ENCODE data around the gene TIAM1. TPM values are rescaled to one million over a fixed set of nuclear protein-coding genes. Genes with fewer than 3 reads are reported as not detected.

TIAM1 gene
- total RNA-seq, 1 experiment from 2014 or later: 22.5 TPM

DNA sequence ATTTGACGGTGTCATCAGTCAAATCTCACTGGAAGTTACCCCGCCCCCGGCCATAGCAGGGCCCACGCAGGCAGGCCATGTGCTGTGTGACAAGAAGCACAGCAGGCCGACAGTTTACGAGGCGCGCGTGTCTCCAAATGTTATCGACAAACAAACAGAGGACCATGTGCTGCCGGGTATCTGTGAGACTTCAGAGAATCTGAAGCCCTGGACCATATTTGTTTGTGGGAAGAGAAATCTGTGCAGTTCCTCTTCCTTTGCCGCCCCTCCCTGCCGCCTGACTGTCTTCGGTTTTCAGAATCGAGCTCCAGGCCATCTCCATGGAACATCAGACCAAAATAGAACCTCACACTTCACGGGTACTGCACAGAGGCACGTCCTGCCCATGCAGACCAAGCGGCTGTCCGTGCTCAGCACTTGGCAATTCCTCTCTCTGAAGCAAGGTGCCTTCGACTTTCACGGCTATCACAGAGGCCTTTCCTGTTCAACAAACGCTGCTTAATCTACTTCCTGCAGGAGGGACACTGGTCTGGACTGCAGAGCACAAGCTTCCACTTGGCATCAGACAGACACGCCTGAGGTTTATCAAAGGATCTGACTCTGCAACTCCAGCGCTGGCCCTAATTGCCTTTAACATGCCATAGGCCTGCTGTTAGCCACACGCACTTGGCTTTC lies 170.0 kb downstream of the TIAM1 start:
- Histone ChIP-seq H3K27me3 (ENCODE audit: insufficient read depth, low read depth) (no peaks in the 10 kb centered on the region), H3K4me1 (replicated peaks; ENCODE audit: insufficient read depth) (no peaks in the 10 kb centered on the region), H3K27ac (no peak overlapping the region), H3K4me2 (no peak overlapping the region), H3F3A (ENCODE audit: insufficient read depth, low read depth) (no peaks in the 10 kb centered on the region), H2AFZ (no peak overlapping the region), H3K9me3 (ENCODE audit: insufficient read depth, low read depth) (no peaks in the 10 kb centered on the region), H3K79me2 (ENCODE audit: low read depth) (no peaks in the 10 kb centered on the region), H4K20me1 (ENCODE audit: insufficient read depth) (no peaks in the 10 kb centered on the region; the same call in 1 of the 2 replicates), H3K4me3 (no peak overlapping the region), H3K9me2 (ENCODE audit: insufficient read depth) (no peaks in the 10 kb centered on the region), H3K36me3 (ENCODE audit: low read depth) (no peaks in the 10 kb centered on the region)
- POLR2A ChIA-PET (ENCODE audit: unreplicated experiment): no interaction called here
- intact Hi-C loops (cut with micrococcal nuclease; ENCODE audit: unreplicated experiment): no loop called here
- TF ChIP-seq EZH2 (IDR thresholded peaks at IDR 0.05; ENCODE audit: low read depth): no peak
- TF ChIP-seq, protein P1, sequence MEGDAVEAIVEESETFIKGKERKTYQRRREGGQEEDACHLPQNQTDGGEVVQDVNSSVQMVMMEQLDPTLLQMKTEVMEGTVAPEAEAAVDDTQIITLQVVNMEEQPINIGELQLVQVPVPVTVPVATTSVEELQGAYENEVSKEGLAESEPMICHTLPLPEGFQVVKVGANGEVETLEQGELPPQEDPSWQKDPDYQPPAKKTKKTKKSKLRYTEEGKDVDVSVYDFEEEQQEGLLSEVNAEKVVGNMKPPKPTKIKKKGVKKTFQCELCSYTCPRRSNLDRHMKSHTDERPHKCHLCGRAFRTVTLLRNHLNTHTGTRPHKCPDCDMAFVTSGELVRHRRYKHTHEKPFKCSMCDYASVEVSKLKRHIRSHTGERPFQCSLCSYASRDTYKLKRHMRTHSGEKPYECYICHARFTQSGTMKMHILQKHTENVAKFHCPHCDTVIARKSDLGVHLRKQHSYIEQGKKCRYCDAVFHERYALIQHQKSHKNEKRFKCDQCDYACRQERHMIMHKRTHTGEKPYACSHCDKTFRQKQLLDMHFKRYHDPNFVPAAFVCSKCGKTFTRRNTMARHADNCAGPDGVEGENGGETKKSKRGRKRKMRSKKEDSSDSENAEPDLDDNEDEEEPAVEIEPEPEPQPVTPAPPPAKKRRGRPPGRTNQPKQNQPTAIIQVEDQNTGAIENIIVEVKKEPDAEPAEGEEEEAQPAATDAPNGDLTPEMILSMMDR (conservative IDR thresholded peaks at IDR 0.05): no peak
- no TSS peak for BruUV-seq (replicated peaks)
- no peak for DNase-seq
- CTCF ChIA-PET: interaction anchor here (0.7 kb wide), 1 partner anchor 10 kb away, joined by 3 read pairs; no protein-coding TSS in a partner anchor

DNA sequence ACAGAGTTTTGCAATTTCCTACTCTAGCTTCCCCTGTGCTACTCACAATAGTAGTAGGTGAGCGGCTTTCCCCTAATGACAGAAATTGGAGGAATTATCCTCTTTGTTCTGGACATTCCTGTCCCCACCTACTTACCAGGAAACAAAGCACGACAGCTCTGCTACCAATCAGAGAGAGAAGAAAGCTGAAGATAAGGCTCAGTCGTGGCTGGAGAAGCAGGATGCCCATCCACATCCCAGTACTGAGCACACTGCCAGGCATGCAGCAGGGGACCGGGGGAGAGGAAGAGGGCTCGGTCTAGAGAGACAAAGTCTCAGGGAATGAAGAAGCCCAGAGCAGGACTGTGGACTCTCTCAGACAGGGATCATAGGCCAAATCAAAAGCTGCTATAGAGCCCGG lies 171.7 kb downstream of the TIAM1 start:
- no peaks in the 10 kb centered on the region; the same call in 1 of the 2 replicates for H4K20me1 ChIP-seq (ENCODE audit: insufficient read depth)
- DNase-seq: no peak
- TF ChIP-seq, protein P1 (conservative IDR thresholded peaks at IDR 0.05): no peak
- no peak for TF ChIP-seq EZH2 (IDR thresholded peaks at IDR 0.05; ENCODE audit: low read depth)
- H3K4me1 ChIP-seq (replicated peaks; ENCODE audit: insufficient read depth): no peaks in the 10 kb centered on the region
- no peak overlapping the region for H3K4me3 ChIP-seq
- H2AFZ ChIP-seq: no peak overlapping the region
- H3K27ac ChIP-seq: no peak overlapping the region
- no peaks in the 10 kb centered on the region for H3K36me3 ChIP-seq (ENCODE audit: low read depth)
- intact Hi-C loops (cut with micrococcal nuclease; ENCODE audit: unreplicated experiment): no loop called here
- POLR2A ChIA-PET (ENCODE audit: unreplicated experiment): no interaction called here
- no peaks in the 10 kb centered on the region for H3K9me2 ChIP-seq (ENCODE audit: insufficient read depth)
- CTCF ChIA-PET: interaction anchor here (0.6 kb wide), 1 partner anchor 13 kb away, joined by 4 read pairs; no protein-coding TSS in a partner anchor
- no peak overlapping the region for H3K4me2 ChIP-seq
- H3K27me3 ChIP-seq (ENCODE audit: insufficient read depth, low read depth): no peaks in the 10 kb centered on the region
- no peaks in the 10 kb centered on the region for H3F3A ChIP-seq (ENCODE audit: insufficient read depth, low read depth)
- H3K79me2 ChIP-seq (ENCODE audit: low read depth): no peaks in the 10 kb centered on the region
- no TSS peak for BruUV-seq (replicated peaks)
- H3K9me3 ChIP-seq (ENCODE audit: insufficient read depth, low read depth): no peaks in the 10 kb centered on the region

DNA sequence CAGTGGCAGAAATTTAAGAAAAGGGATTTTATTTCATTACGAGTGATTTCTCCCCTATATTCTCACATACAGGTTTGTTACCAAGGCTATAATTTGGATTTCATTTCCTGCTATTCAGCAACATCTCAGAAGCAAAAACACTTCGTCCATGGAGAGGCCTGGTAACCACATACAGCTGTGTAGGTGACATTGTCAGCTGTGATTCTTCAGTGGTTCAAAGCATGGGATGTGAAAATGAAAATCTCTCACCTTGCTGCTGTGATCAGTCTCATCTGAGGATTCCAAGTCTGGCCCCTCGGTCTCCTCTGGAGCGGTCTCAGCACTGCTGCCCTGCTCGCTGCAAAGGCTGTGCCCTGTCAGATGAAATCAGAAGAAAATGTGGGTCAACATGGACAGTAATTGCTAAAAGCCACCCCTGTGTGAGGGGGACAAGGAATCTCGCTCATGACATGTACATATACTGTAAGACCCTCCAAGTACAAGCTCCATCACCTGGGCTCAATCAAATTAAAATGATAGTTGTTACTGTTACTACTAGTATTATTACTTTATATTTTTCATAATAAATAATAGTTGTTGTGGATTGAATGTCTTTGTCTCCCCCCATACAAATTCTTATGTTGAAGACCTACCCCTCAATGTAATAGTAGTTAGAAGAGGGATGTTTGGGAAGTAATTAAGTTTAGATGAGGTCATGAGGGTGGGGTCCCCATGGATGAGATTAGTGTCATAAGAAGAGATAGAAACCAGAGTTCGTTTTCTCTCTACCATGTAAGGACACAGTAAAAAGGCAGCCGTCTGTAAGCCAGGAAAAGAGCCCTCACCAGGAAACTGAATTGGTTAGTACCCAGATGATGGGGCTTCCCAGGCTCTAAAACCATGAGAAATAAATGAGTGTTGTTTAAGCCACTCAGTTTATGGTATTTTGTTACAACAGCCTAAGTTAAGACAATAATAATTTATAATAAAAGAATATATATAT lies 179.1 kb downstream of the TIAM1 start:
- no peaks in the 10 kb centered on the region for H3K27me3 ChIP-seq (ENCODE audit: insufficient read depth, low read depth)
- CTCF ChIA-PET: interaction anchor here (0.6 to 0.8 kb wide), 2 partner anchors 9 to 205 kb away, joined by 3 to 6 read pairs; no protein-coding TSS in a partner anchor
- H3F3A ChIP-seq (ENCODE audit: insufficient read depth, low read depth): no peaks in the 10 kb centered on the region
- intact Hi-C loops (cut with micrococcal nuclease; ENCODE audit: unreplicated experiment): no loop called here
- H3K4me2 ChIP-seq: no peak overlapping the region
- no peak overlapping the region for H2AFZ ChIP-seq
- no peaks in the 10 kb centered on the region for H3K9me2 ChIP-seq (ENCODE audit: insufficient read depth)
- no peak overlapping the region for H3K4me3 ChIP-seq
- no peaks in the 10 kb centered on the region for H3K36me3 ChIP-seq (ENCODE audit: low read depth)
- no peak for TF ChIP-seq EZH2 (IDR thresholded peaks at IDR 0.05; ENCODE audit: low read depth)
- TF ChIP-seq, protein P1 (conservative IDR thresholded peaks at IDR 0.05): no peak
- H4K20me1 ChIP-seq (ENCODE audit: insufficient read depth): no peaks in the 10 kb centered on the region
- POLR2A ChIA-PET (ENCODE audit: unreplicated experiment): no interaction called here
- H3K79me2 ChIP-seq (ENCODE audit: low read depth): no peaks in the 10 kb centered on the region
- H3K27ac ChIP-seq: no peak overlapping the region
- BruUV-seq (replicated peaks): no TSS peak
- H3K9me3 ChIP-seq (ENCODE audit: insufficient read depth, low read depth): no peaks in the 10 kb centered on the region
- no peak for DNase-seq
- no peaks in the 10 kb centered on the region for H3K4me1 ChIP-seq (replicated peaks; ENCODE audit: insufficient read depth)

Data from PC-9 (cell line).